ENCODE measurements around the gene SLCO4A1. TPM values are rescaled to one million over a fixed set of nuclear protein-coding genes. Genes with fewer than 3 reads are reported as not detected.

The SLCO4A1 gene
- total and polyA plus RNA-seq, 9 of the 15 experiments (the other 6 are each of a cell fraction or from before 2014, with no cell fraction given), result 1.6 to 21.9 (median 12.8) TPM

DNA sequence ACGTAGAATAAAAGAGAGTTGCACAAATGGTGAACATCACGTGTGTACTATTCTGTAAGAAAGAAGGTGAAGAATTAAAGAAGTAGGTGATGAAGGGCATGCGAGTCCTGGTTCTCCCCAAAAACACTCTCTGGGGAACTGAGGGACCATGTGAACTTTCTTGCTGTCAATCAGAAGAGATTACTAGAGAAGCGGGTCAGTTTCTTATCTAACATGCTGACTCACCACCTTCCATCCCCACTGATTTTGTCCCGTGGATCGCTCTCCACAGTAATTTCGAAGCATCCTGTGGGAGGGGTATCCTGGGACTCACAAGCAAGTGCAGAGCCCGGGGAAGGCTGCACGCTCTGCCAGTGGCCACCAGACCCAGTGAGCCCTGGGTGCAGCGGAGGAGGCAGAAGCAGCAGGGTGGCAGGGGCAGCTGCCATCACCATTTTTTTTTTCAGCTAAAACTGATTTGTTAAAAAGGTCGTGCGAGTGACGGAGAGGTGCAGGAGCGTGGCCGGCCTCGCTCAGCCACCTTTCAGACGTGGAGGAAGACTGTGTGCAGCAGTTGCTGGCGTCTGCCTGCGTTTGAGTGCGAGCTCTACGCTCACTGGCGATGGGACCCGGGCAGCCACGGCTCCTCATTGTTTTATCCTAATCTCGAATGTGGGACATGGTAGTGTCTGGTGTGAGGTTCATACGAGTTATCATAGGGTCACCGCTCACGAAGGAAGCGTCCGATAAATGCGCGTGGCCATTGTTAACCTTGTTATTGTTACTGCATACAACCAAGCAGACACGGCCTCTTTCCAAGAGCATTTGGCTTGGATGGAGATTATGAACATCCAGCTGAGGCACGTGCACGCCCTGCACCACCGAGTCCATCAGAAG lies 28.0 kb upstream of the SLCO4A1 start (continued):
- TF ChIP-seq, protein P1, sequence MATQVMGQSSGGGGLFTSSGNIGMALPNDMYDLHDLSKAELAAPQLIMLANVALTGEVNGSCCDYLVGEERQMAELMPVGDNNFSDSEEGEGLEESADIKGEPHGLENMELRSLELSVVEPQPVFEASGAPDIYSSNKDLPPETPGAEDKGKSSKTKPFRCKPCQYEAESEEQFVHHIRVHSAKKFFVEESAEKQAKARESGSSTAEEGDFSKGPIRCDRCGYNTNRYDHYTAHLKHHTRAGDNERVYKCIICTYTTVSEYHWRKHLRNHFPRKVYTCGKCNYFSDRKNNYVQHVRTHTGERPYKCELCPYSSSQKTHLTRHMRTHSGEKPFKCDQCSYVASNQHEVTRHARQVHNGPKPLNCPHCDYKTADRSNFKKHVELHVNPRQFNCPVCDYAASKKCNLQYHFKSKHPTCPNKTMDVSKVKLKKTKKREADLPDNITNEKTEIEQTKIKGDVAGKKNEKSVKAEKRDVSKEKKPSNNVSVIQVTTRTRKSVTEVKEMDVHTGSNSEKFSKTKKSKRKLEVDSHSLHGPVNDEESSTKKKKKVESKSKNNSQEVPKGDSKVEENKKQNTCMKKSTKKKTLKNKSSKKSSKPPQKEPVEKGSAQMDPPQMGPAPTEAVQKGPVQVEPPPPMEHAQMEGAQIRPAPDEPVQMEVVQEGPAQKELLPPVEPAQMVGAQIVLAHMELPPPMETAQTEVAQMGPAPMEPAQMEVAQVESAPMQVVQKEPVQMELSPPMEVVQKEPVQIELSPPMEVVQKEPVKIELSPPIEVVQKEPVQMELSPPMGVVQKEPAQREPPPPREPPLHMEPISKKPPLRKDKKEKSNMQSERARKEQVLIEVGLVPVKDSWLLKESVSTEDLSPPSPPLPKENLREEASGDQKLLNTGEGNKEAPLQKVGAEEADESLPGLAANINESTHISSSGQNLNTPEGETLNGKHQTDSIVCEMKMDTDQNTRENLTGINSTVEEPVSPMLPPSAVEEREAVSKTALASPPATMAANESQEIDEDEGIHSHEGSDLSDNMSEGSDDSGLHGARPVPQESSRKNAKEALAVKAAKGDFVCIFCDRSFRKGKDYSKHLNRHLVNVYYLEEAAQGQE (IDR thresholded peaks at IDR 0.05; ENCODE audit: borderline replicate concordance), result no peak
- TF ChIP-seq, protein P1 (CRISPR knock-in tag; IDR thresholded peaks at IDR 0.05; ENCODE audit: low read depth), result no peak
- TF ChIP-seq SIN3A (IDR thresholded peaks at IDR 0.05; ENCODE audit: borderline replicate concordance in 2 of 2, control insufficient read depth in 1 of 2, low read depth in 2 of 2, low read length in 2 of 2) (no peak), NBN (IDR thresholded peaks at IDR 0.05; ENCODE audit: low read depth) (no peak), TRIM24 (IDR thresholded peaks at IDR 0.05) (no peak), SMARCE1 (IDR thresholded peaks at IDR 0.05) (no peak)
- TF ChIP-seq, protein P2, sequence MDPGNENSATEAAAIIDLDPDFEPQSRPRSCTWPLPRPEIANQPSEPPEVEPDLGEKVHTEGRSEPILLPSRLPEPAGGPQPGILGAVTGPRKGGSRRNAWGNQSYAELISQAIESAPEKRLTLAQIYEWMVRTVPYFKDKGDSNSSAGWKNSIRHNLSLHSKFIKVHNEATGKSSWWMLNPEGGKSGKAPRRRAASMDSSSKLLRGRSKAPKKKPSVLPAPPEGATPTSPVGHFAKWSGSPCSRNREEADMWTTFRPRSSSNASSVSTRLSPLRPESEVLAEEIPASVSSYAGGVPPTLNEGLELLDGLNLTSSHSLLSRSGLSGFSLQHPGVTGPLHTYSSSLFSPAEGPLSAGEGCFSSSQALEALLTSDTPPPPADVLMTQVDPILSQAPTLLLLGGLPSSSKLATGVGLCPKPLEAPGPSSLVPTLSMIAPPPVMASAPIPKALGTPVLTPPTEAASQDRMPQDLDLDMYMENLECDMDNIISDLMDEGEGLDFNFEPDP (CRISPR knock-in tag; IDR thresholded peaks at IDR 0.05), result no peak
- TF ChIP-seq, protein P3, sequence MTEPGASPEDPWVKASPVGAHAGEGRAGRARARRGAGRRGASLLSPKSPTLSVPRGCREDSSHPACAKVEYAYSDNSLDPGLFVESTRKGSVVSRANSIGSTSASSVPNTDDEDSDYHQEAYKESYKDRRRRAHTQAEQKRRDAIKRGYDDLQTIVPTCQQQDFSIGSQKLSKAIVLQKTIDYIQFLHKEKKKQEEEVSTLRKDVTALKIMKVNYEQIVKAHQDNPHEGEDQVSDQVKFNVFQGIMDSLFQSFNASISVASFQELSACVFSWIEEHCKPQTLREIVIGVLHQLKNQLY (CRISPR knock-in tag; conservative IDR thresholded peaks at IDR 0.05), result no peak
- TF ChIP-seq, protein P4, sequence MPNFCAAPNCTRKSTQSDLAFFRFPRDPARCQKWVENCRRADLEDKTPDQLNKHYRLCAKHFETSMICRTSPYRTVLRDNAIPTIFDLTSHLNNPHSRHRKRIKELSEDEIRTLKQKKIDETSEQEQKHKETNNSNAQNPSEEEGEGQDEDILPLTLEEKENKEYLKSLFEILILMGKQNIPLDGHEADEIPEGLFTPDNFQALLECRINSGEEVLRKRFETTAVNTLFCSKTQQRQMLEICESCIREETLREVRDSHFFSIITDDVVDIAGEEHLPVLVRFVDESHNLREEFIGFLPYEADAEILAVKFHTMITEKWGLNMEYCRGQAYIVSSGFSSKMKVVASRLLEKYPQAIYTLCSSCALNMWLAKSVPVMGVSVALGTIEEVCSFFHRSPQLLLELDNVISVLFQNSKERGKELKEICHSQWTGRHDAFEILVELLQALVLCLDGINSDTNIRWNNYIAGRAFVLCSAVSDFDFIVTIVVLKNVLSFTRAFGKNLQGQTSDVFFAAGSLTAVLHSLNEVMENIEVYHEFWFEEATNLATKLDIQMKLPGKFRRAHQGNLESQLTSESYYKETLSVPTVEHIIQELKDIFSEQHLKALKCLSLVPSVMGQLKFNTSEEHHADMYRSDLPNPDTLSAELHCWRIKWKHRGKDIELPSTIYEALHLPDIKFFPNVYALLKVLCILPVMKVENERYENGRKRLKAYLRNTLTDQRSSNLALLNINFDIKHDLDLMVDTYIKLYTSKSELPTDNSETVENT (CRISPR knock-in tag; IDR thresholded peaks at IDR 0.05), result no peak

All from K562 (cell line).